Cerebellar nuclear complex (tissue), 1 donor: Measurements from ENCODE around the gene DDHD1.

Experiments
- DNase-seq, 2 experiments: peaks; one replicate each; lab custom pipeline; 2025; lab: John Stamatoyannopoulos, UW

The DDHD1 gene

GRCh38 chr14:53034036-53034435 lies 119.1 kb downstream of the DDHD1 start:
- no peak for DNase-seq

- DNase-seq = no peak
Measured at GRCh38 chr14:53032838-53033390, 120.2 kb downstream of the DDHD1 start.

GRCh38 chr14:53032161-53032803 lies 120.8 kb downstream of the DDHD1 start:
- no peak for DNase-seq

GRCh38 chr14:53027562-53027961 lies 125.6 kb downstream of the DDHD1 start:
- DNase-seq = no peak

GRCh38 chr14:53027041-53027440 lies 126.1 kb downstream of the DDHD1 start:
- no peak for DNase-seq

- no peak for DNase-seq
Measured at GRCh38 chr14:53023325-53023724, 129.8 kb downstream of the DDHD1 start.

- no peak for DNase-seq
Measured at GRCh38 chr14:53022593-53022992, 130.5 kb downstream of the DDHD1 start.

GRCh38 chr14:53020193-53020932 lies 132.8 kb downstream of the DDHD1 start:
- no peak for DNase-seq

GRCh38 chr14:53019406-53019805 lies 133.7 kb downstream of the DDHD1 start:
- no peak for DNase-seq

GRCh38 chr14:53017837-53018236 lies 135.3 kb downstream of the DDHD1 start:
- DNase-seq = no peak

- DNase-seq = no peak
Measured at GRCh38 chr14:53016919-53017318, 136.2 kb downstream of the DDHD1 start.

GRCh38 chr14:53016491-53016890 lies 136.6 kb downstream of the DDHD1 start:
- DNase-seq = no peak

GRCh38 chr14:53011053-53011462 lies 142.1 kb downstream of the DDHD1 start:
- no peak for DNase-seq

GRCh38 chr14:53010193-53011040 lies 142.7 kb downstream of the DDHD1 start:
- DNase-seq = no peak

GRCh38 chr14:53006931-53007562 lies 146.1 kb downstream of the DDHD1 start:
- no peak for DNase-seq

- DNase-seq = no peak
Measured at GRCh38 chr14:53004976-53005375, 148.1 kb downstream of the DDHD1 start.

GRCh38 chr14:53003776-53004175 lies 149.3 kb downstream of the DDHD1 start:
- no peak for DNase-seq

GRCh38 chr14:53002576-53002975 lies 150.5 kb downstream of the DDHD1 start:
- no peak for DNase-seq

GRCh38 chr14:53001787-53002378 lies 151.2 kb downstream of the DDHD1 start:
- no peak for DNase-seq

- no peak for DNase-seq
Measured at GRCh38 chr14:52998376-52999015, 154.6 kb downstream of the DDHD1 start.

- no peak for DNase-seq
Measured at GRCh38 chr14:52996493-52996892, 156.6 kb downstream of the DDHD1 start.
